RPMI7951 (cell line): Measurements from ENCODE around the gene ST8SIA1. TPM values are rescaled to one million over a fixed set of nuclear protein-coding genes. Genes with fewer than 3 reads are reported as not detected.

ENCODE experiments used
- DNase-seq: peaks from one replicate; pipeline ENCODE4 v3.0.0-alpha.2; 2012; ENCODE audit warnings: low read depth
- total RNA-seq: library from RNA; depleted of rRNA; stranded (reverse); fragments of >200 nt; shearing (Covaris generic); gene quantifications from 2 replicates; pipeline ENCODE4 v1.2.3, GENCODE V29; 2014

Gene ST8SIA1
- total RNA-seq, 1 experiment from 2014 or later, result 2.6 TPM

- DNase-seq, result peak; percentile 32
Measured at GRCh38 chr12:22238211-22238610, 96.3 kb downstream of the ST8SIA1 start.

GRCh38 chr12:22234561-22234960, 99.9 kb downstream of the ST8SIA1 start:
- peak; percentile 68 for DNase-seq

- DNase-seq, result peak; percentile 30
Measured at GRCh38 chr12:22231836-22232235, 102.7 kb downstream of the ST8SIA1 start.

- no peak for DNase-seq
Measured at GRCh38 chr12:22231078-22231477, 103.4 kb downstream of the ST8SIA1 start.

GRCh38 chr12:22230280-22230794, 104.2 kb downstream of the ST8SIA1 start:
- peak; percentile 34 for DNase-seq

GRCh38 chr12:22229652-22230279, 104.7 kb downstream of the ST8SIA1 start:
- DNase-seq, result no peak

- peak; percentile 55 for DNase-seq
Measured at GRCh38 chr12:22228022-22228875, 106.3 kb downstream of the ST8SIA1 start.

GRCh38 chr12:22223356-22223755, 111.2 kb downstream of the ST8SIA1 start:
- DNase-seq, result no peak

- DNase-seq, result no peak
Measured at GRCh38 chr12:22217556-22217955, 117.0 kb downstream of the ST8SIA1 start.

- DNase-seq, result no peak
Measured at GRCh38 chr12:22215467-22216253, 118.8 kb downstream of the ST8SIA1 start.

- DNase-seq, result no peak
Measured at GRCh38 chr12:22211128-22211527, 123.4 kb downstream of the ST8SIA1 start.

- DNase-seq, result no peak
Measured at GRCh38 chr12:22209422-22209821, 125.1 kb downstream of the ST8SIA1 start.

- DNase-seq, result no peak
Measured at GRCh38 chr12:22206111-22206728, 128.3 kb downstream of the ST8SIA1 start.

- DNase-seq, result no peak
Measured at GRCh38 chr12:22204391-22204790, 130.1 kb downstream of the ST8SIA1 start.

GRCh38 chr12:22202847-22203246, 131.7 kb downstream of the ST8SIA1 start:
- no peak for DNase-seq

- DNase-seq, result no peak
Measured at GRCh38 chr12:22201101-22201500, 133.4 kb downstream of the ST8SIA1 start.

- no peak for DNase-seq
Measured at GRCh38 chr12:22196236-22196635, 138.3 kb downstream of the ST8SIA1 start.

- DNase-seq, result no peak
Measured at GRCh38 chr12:22190969-22191368, 143.5 kb downstream of the ST8SIA1 start.

- no peak for DNase-seq
Measured at GRCh38 chr12:22188431-22188830, 146.1 kb downstream of the ST8SIA1 start.

GRCh38 chr12:22180705-22181104, 153.8 kb downstream of the ST8SIA1 start:
- DNase-seq, result no peak

GRCh38 chr12:22173177-22173576, 161.3 kb downstream of the ST8SIA1 start:
- DNase-seq, result no peak

GRCh38 chr12:22172501-22172900, 162.0 kb downstream of the ST8SIA1 start:
- no peak for DNase-seq
